ENCODE measurements around the gene DCDC2C. TPM values are rescaled to one million over a fixed set of nuclear protein-coding genes. Genes with fewer than 3 reads are reported as not detected.

DCDC2C gene
- total RNA-seq, 2 donors from 2014 or later = not detected

DNA sequence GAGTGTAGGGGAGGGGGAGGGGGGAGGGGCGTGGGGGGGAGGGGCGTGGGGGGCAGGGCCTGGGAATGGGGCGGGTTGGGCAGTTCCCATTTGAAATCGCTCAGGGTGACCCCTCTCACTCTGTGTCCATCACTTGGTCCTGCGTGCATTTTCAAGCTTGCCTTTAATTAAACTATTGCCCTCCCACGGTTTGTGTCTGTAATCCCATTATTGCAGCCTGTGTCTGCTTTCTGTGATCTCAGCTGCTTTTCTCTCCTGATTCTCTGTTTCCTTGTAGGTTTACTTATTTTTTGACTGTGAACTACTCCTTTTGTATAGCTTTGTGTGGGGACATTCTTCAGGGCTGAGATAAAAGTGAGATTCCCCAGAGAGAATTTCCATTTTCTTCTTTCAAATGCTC, 1.3 kb downstream of the DCDC2C start:
- intact Hi-C loops (cut with DNase I) = no loop called here
- TF ChIP-seq, protein P1, sequence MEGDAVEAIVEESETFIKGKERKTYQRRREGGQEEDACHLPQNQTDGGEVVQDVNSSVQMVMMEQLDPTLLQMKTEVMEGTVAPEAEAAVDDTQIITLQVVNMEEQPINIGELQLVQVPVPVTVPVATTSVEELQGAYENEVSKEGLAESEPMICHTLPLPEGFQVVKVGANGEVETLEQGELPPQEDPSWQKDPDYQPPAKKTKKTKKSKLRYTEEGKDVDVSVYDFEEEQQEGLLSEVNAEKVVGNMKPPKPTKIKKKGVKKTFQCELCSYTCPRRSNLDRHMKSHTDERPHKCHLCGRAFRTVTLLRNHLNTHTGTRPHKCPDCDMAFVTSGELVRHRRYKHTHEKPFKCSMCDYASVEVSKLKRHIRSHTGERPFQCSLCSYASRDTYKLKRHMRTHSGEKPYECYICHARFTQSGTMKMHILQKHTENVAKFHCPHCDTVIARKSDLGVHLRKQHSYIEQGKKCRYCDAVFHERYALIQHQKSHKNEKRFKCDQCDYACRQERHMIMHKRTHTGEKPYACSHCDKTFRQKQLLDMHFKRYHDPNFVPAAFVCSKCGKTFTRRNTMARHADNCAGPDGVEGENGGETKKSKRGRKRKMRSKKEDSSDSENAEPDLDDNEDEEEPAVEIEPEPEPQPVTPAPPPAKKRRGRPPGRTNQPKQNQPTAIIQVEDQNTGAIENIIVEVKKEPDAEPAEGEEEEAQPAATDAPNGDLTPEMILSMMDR (IDR thresholded peaks at IDR 0.05) = no peak
- no peaks in the 10 kb centered on the region for H3K9me3 ChIP-seq
- H3K4me3 ChIP-seq = no peak overlapping the region
- no peaks in the 10 kb centered on the region for H3K4me1 ChIP-seq
- no peak for DNase-seq
- no peaks in the 10 kb centered on the region for H3K27me3 ChIP-seq
- no peak overlapping the region for H3K27ac ChIP-seq
- no peaks in the 10 kb centered on the region for H3K36me3 ChIP-seq
- H3K9ac ChIP-seq (ENCODE audit: low read depth in 2 of 2, low read length in 2 of 2) = no peak overlapping the region

DNA sequence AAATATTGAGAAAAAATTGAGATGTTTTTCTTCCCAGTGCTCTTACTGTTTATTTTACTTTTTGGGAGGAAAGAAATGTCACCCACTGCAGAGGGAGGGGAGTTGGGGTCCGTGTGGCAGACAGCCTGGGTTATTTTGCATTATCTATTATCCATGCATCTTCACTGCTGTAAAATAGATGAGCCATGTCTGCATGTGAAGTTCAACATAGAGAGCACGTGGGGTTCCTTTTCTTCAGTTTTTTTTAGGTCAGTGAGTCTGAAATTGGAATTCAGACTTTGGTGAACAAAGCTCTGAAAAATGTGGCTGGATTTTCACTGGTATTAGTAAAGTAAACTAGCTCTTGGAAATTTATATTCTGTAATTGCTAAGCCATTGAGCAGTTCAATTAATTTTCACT, 2.4 kb downstream of the DCDC2C start:
- no peak overlapping the region for H3K27ac ChIP-seq
- H3K4me3 ChIP-seq = no peak overlapping the region
- intact Hi-C loops (cut with DNase I) = no loop called here
- H3K36me3 ChIP-seq = no peaks in the 10 kb centered on the region
- no peaks in the 10 kb centered on the region for H3K4me1 ChIP-seq
- TF ChIP-seq, protein P1 (IDR thresholded peaks at IDR 0.05) = no peak
- H3K27me3 ChIP-seq = no peaks in the 10 kb centered on the region
- H3K9ac ChIP-seq (ENCODE audit: low read depth in 2 of 2, low read length in 2 of 2) = no peak overlapping the region
- DNase-seq = no peak
- no peaks in the 10 kb centered on the region for H3K9me3 ChIP-seq

DNA sequence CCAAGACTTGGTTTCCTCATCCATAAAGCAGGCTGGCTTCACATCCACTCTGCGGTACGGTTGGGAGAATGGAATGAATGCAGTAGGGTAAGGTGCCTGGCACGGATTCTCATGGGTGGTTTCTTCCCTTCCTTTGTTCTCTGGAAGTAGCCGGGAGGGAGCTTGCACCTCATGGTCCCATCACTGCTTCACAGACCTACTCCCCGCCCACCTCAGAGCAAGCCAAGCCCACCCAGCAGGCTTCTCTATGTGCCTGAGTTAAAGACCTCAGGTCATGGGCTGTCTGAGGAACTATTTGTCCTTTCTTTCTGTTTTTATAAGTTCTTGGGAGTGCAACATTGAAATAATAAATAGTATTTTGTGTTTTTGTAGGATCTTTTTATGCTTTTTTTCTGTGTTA, 3.5 kb downstream of the DCDC2C start:
- no peak for DNase-seq
- Histone ChIP-seq H3K4me3 (no peak overlapping the region), H3K27me3 (no peaks in the 10 kb centered on the region), H3K4me1 (no peaks in the 10 kb centered on the region), H3K9me3 (no peaks in the 10 kb centered on the region), H3K27ac (no peak overlapping the region), H3K9ac (ENCODE audit: low read depth in 2 of 2, low read length in 2 of 2) (no peak overlapping the region), H3K36me3 (no peaks in the 10 kb centered on the region)
- intact Hi-C loops (cut with DNase I) = no loop called here
- TF ChIP-seq, protein P1 (IDR thresholded peaks at IDR 0.05) = no peak

DNA sequence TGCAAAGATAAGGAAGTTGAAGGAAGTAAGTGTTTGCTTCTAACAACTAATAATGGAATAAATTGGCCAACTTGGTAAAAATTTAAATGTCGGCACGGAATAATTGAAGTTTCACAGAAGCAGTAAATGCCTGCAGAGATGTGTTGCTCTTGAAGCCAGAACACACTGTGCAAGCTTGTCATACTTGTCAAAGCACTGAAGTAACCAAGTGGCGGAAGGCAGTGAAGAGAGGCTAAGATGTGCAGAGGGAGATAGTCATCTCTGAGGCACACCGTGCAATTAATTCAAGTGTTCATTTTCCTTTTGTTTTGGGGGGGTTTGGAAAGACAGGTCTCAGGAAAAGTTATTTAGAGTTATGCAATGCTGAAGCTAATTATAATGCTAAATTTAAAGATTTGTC, 5.2 kb downstream of the DCDC2C start:
- Histone ChIP-seq H3K27ac (no peak overlapping the region), H3K36me3 (no peaks in the 10 kb centered on the region), H3K9me3 (no peaks in the 10 kb centered on the region), H3K27me3 (no peaks in the 10 kb centered on the region), H3K4me3 (no peak overlapping the region), H3K9ac (ENCODE audit: low read depth in 2 of 2, low read length in 2 of 2) (no peak overlapping the region), H3K4me1 (no peaks in the 10 kb centered on the region)
- TF ChIP-seq, protein P1 (IDR thresholded peaks at IDR 0.05) = no peak
- intact Hi-C loops (cut with DNase I) = no loop called here
- no peak for DNase-seq

DNA sequence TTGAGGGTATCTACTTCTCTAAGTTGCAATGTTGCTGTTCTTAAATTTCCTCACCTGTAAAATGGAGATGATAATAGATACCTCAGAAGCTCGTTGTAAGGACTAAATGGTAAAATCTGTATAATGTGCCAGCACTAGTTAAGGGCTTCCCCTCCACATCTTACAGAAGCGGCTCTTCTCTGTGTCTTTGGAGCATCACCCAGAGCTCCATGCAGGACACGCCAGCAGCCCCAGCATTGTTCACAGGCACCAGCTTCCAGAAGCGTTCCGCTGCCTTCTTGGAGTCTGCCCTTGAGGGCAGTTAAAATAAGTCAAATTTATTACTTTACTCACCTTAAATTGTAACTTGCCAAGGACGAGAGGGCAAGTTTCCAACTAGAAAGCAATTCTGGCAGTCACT, 5.8 kb downstream of the DCDC2C start:
- Histone ChIP-seq H3K36me3 (no peaks in the 10 kb centered on the region), H3K9ac (ENCODE audit: low read depth in 2 of 2, low read length in 2 of 2) (no peak overlapping the region), H3K4me3 (no peak overlapping the region), H3K27ac (no peak overlapping the region), H3K9me3 (no peaks in the 10 kb centered on the region), H3K27me3 (no peaks in the 10 kb centered on the region), H3K4me1 (no peaks in the 10 kb centered on the region)
- DNase-seq = no peak
- intact Hi-C loops (cut with DNase I) = no loop called here
- TF ChIP-seq, protein P1 (IDR thresholded peaks at IDR 0.05) = no peak

DNA sequence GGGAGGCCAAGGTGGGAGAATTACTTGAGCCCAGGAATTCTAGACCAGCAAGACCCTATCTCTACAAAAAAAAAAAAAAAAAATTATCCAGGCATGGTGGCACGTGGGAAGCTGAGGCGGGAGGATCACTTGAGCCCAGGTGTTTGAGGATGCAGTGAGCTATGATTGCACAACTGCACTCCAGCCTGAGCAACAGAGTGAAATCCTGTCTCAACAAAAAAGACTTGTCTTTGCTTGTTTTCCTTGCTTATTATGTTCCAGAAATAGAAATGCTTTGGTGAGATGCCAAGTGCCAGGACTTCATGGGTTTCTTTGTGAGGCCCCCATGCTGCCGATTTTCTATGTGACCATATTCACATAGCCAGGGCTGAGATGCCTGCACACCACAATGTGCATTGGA, 9.0 kb downstream of the DCDC2C start:
- Histone ChIP-seq H3K36me3 (no peaks in the 10 kb centered on the region), H3K27me3 (no peaks in the 10 kb centered on the region), H3K9ac (ENCODE audit: low read depth in 2 of 2, low read length in 2 of 2) (no peak overlapping the region), H3K9me3 (no peaks in the 10 kb centered on the region), H3K4me1 (no peaks in the 10 kb centered on the region), H3K27ac (no peak overlapping the region), H3K4me3 (no peak overlapping the region)
- no peak for DNase-seq
- TF ChIP-seq, protein P1 (IDR thresholded peaks at IDR 0.05) = no peak
- intact Hi-C loops (cut with DNase I) = no loop called here
